SW 1271 (cell line): ENCODE data around the gene PHACTR1.

Experiments used
- DNase-seq, 2 experiments: peaks; one replicate each; lab custom pipeline; 2025; lab: John Stamatoyannopoulos, UW

Gene PHACTR1

DNA sequence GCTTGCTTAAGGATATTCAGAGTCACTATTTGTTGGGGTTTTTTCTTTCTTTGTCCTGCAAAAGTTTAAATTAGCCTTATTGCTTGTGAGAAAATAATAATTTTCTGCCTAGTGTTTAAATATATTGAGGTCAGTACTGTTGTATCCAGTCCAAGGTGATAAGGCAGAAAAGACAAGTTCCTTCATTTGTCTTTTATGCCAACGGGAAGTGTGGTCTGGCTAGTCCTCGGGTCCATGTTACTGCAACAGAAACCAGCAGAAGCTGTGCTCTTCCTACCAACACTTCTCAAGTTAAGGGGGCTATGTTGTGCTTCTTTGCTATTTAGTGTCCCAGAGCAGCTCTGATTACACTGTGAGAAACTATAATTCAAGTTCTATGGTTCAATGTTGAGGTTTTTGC is 310.6 kb downstream of the PHACTR1 start:
- DNase-seq: no peak

DNA sequence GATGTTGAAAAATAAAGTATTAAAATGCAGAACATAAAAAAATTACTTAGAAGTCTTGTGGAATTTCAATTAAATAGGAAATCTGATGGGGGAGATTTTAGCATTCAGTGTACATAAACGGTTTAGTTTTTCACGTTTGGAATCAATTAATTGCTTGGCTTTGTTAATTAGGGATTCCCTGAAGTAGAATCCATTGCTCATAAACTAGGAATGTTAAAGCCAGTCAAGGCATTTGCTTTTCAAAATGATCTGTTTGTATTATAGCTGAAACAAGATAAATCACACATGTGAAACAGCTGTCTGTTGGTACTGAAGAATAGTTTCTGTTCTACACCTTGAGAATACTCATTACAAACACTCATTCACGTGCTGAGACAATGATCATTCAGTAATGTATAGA is 313.8 kb downstream of the PHACTR1 start:
- DNase-seq: no peak

DNA sequence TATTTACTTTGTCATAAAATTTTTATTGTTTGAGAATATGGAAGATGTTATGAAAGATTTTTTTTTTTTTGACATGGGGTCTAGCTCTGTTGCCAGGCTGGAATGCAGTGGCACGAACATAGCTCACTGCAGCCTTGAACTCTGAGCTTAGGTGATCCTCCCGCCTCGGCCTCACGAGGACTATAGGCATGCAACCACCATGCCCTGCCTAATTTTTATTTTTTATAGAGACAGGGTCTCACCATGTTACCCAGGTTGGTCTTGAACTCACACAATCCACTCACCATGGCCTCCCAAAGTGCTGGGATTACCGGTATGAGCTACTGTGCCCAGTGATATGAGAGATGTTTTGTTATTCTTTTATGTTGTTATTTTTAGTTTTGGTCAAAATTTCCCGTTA is 316.0 kb downstream of the PHACTR1 start:
- DNase-seq: no peak

- DNase-seq: no peak
Observed at GRCh38 chr6:13033145-13033544, 316.6 kb downstream of the PHACTR1 start.

- DNase-seq: no peak
Observed at GRCh38 chr6:13034316-13034715, 317.7 kb downstream of the PHACTR1 start.

- DNase-seq: no peak
Observed at GRCh38 chr6:13035606-13036005, 319.0 kb downstream of the PHACTR1 start.

- DNase-seq: no peak
Observed at GRCh38 chr6:13038315-13038714, 321.7 kb downstream of the PHACTR1 start.

GRCh38 chr6:13038741-13039190 is 322.2 kb downstream of the PHACTR1 start:
- no peak for DNase-seq

DNA sequence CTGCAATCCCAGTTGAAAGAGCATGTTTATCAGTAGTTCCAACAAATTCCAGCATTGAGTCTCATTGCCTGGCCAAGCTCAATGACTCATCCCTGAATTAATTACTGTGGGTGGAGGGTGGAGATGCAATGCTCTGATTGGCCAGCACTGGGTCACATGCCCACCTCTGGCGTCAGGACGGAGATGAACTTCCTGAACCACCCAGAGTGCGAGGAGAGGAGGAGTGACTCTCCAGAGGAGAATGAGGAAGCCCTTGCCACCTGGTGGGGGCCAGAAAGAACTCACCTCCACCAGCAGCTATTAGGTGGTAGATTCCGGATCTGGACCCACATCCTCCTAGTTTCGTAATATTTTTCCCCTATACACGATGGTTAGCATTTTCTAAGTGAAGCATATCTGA is 327.8 kb downstream of the PHACTR1 start:
- peak in 1 of 2 experiments; percentile 13 for DNase-seq

- DNase-seq: no peak
Observed at GRCh38 chr6:13044896-13045295, 328.3 kb downstream of the PHACTR1 start.

DNA sequence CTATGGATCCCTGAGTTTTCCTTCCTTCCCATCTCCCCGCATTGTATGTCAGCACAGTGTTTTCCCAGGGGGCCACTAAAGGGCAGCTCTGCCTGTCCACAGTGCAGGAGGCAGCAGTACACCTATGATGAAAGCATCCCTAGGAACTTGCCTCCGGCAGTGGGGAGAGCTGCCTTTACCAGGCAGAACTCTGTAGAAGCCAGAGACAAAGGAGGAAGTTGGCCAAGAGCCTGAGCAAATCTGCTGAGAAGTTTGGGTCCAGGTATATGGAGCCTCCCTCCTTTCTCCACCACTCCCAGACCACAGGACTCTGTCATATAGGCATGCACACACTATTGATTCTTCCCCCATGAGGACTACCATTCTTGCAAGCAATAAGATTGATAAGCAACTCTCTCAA is 329.1 kb downstream of the PHACTR1 start:
- no peak for DNase-seq

GRCh38 chr6:13046084-13046483 is 329.5 kb downstream of the PHACTR1 start:
- DNase-seq: no peak

DNA sequence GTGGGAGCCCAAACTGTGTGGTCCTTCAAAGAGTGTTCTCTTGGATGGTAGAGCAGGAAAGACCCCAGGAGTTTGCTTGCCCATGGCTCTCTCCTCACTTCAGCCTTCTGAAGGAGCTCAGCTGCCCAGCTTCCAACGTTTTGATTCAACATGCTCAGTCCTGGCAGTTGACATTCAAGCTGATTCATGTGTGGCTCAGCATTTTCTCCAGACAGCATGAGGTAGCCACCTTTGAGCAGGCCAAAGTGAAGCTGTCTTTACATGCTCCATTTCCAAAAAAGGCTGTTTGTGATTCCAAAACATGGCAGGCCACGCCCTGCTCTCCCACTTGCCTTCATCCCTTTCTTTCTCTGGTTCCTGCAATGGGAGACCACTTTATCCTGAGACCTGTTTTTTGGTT is 331.5 kb downstream of the PHACTR1 start:
- DNase-seq: no peak

- no peak for DNase-seq
Observed at GRCh38 chr6:13049666-13050254, 333.2 kb downstream of the PHACTR1 start.

DNA sequence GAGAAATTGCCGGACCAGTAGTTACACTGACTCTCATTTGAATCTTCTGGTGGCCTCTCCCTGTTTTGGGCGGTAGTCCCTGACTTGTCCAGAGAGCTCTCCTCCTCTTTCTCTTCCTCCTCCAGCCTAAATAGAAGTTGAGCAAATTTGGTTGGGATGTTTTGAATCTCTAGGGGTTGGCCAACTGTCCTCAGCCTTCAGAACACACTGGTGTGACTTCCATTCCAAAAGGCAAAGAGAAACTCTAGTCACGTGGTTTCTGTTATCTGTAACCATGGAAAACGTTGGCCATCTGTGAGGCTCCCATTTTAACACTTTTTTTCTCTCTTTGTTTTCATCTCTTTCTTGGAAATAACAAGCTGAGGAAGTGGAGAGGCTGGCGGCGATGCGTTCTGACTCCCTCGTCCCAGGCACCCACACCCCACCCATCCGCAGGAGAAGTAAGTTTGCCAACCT is 336.5 kb downstream of the PHACTR1 start:
- DNase-seq: no peak

- DNase-seq: no peak
Observed at GRCh38 chr6:13058051-13058450, 341.5 kb downstream of the PHACTR1 start.

GRCh38 chr6:13059026-13059425 is 342.5 kb downstream of the PHACTR1 start:
- no peak for DNase-seq

DNA sequence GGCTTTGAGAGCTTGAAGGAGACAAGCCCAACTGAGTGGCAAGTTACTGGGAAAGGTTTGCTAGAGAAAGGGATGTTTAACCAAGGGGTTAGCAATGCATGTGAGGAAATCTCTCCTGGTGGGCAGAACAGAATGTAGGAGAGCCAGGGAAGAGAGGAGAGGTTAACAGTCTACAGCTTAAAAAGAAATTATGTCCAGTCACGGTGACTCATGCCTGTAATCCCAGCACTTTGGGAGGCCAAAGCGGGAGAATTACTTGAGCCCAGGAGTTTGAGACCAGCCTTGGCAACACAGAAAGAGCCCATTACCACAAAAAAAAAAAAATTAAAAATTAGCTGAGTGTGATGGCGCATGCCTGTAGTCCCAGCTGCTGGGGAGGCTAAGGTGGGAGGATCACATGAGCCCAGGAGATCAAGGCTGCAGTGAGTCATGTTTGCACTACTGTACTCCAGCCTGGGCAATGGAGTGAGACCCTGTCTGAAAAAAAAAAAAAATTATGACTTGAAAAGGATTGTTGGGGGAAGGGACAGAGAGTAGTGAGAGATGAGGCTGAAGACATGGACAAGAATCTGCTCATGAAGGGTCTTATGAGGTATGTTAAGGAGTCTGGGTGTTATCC is 346.8 kb downstream of the PHACTR1 start:
- DNase-seq: no peak

- DNase-seq: no peak
Observed at GRCh38 chr6:13065581-13065980, 349.0 kb downstream of the PHACTR1 start.

GRCh38 chr6:13066050-13066449 is 349.5 kb downstream of the PHACTR1 start:
- no peak for DNase-seq

DNA sequence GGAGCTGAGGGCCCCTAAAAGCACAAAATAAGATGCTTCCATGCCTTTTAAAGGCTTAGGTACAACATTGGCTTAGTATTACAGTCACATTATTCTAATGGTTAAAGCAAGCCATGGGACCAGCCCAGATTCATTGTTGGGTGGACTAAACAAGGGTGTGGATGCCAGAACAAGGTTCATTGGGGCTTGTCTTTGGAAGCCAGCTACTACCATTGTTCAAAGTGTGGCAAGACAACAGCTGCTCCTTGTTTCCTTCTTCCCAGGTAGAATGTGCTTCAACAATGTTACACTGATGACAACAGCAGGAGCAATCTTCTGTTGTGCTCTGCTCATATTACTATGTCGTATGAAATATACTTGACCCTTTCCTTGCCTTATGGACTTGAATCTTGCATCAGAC is 350.3 kb downstream of the PHACTR1 start:
- DNase-seq: no peak

DNA sequence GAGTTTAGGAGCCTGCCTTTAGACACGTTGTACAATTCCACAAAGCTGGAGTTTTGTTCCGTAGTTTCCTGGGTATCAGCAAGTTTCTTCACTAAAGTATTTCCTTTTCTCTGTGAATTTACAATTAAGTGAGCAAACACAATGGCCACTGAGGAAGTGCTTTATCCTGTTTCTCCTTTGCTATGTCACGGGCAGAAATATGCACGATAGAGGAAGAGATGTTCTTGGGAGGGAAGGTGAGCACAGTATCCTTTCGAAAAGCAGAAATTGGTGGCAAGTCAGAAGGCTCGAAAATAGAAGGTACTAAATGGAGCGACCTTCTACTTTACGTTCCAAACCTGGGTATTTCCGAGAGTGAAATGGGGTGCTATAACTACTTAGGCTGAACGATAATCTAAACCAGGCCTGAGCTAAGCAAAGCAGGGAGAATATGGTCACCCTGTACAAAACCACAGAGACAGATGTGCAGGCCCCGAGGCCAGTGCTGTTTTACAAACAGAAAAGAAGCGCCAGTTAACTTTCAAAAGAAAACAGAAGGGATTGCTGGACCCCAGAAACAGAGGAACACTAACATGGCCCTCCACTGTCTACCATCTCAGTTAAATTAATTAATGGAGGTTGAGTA is 352.1 kb downstream of the PHACTR1 start:
- no peak for DNase-seq

DNA sequence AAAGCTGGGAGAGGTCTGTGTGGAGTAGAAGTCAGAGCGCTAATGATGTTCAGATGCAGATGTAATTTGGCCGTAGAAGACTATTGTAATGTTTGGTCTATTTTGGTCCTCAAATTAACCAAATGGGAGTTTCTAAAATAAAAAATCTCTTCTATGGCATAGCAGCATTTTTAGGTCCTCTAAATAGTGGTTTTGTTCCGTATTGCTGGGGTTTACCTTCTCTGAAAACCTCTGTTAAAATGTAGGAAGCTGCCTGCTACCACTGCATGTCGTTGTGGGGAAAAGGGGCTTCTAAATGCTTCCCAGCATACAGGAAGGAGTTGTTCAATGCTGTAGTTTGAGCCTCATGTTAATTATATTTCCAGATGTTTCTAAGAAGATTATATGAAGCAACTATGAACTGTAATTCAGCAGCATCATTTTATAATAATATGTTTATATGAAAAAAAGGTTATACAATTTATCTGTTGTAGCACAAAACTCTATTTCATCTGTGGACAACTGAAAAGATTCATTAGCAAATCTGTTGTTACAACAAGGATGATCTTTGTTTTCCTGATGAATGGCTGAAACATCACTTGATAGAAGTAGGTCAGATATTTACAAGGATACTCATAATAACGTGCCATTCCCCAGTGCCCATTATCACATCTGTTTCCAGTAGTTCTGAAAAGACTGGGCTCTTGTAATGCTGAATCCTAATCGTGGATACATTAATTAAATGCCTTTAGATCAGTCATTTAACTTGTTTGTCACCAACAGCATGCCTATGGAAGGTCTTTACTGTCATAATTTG is 355.2 kb downstream of the PHACTR1 start:
- DNase-seq: no peak
